CD4-positive, alpha-beta T cell (primary cell): ENCODE data around the gene NOD1. TPM values are rescaled to one million over a fixed set of nuclear protein-coding genes. Genes with fewer than 3 reads are reported as not detected.

ENCODE experiments used
- ATAC-seq: fragments of 200-7000 bp; cut with Tn5 transposase; one replicate; pipeline ENCODE4 v1.10.0; 2022; ENCODE audit warnings: mild to moderate bottlenecking; ENCODE audit not compliant: poor library complexity
- CTCF ChIA-PET: fragments of 350-600 bp; sonication (Branson Sonifier 250); formaldehyde crosslinking; loops from one replicate; lab custom pipeline; 2021; ENCODE audit warnings: antibody characterized with exemption, inconsistent platforms; lab: Charles Lee
- POLR2A ChIA-PET: fragments of 350-600 bp; sonication (Branson Sonifier 250); formaldehyde crosslinking; loops from one replicate; lab custom pipeline; 2021; ENCODE audit warnings: antibody characterized with exemption, inconsistent platforms; lab: Charles Lee
- DNase-seq, 14 experiments: peaks; one replicate each; pipeline ENCODE4 v3.0.0-alpha.2; 2013 to 2020; ENCODE audit warnings: mixed read lengths in 2 of 14
- H3K27ac ChIP-seq, 2 donors: one replicate each; pipeline versions ENCODE4 v1.5.1 to v1.7.0; 2013; ENCODE audit warnings: low read length in 2 of 2, low read depth in 1 of 2, mild to moderate bottlenecking in 1 of 2
- H3K27me3 ChIP-seq, 2 experiments: 1 replicate in 1 of 2; 2 replicates in 1 of 2; pipeline versions ENCODE4 v1.6.1 to v1.7.0; 2013; ENCODE audit warnings: low read length in 2 of 2, control low read depth in 1 of 2, mild to moderate bottlenecking in 1 of 2, moderate library complexity in 1 of 2; ENCODE audit not compliant: insufficient read depth in 2 of 2, control insufficient read depth in 1 of 2
- H3K36me3 ChIP-seq: one replicate; pipeline ENCODE4 v1.6.1; 2013; ENCODE audit warnings: low read length, control low read depth; ENCODE audit not compliant: insufficient read depth
- H3K4me1 ChIP-seq: one replicate; pipeline ENCODE4 v1.6.1; 2013; ENCODE audit warnings: low read length, control low read depth; ENCODE audit not compliant: insufficient read depth
- H3K4me3 ChIP-seq: one replicate; pipeline ENCODE4 v1.5.1; 2013; ENCODE audit warnings: mild to moderate bottlenecking, low read length, moderate library complexity
- H3K9me3 ChIP-seq, 2 experiments: 1 replicate in 1 of 2; 2 replicates in 1 of 2; pipeline versions ENCODE4 v1.6.1 to v1.7.0; 2013; ENCODE audit warnings: low read length in 2 of 2, mild to moderate bottlenecking in 2 of 2, control low read depth in 1 of 2, moderate library complexity in 1 of 2; ENCODE audit not compliant: control insufficient read depth in 1 of 2, insufficient read depth in 1 of 2
- H3K27ac Mint-ChIP-seq: one replicate; pipeline ENCODE4 v1.8.0; 2020; ENCODE audit warnings: mixed read lengths
- H3K27me3 Mint-ChIP-seq: one replicate; pipeline ENCODE4 v1.8.0; 2021; ENCODE audit warnings: mixed read lengths
- H3K36me3 Mint-ChIP-seq: one replicate; pipeline ENCODE4 v1.8.0; 2021; ENCODE audit warnings: low read depth, mixed read lengths
- H3K4me1 Mint-ChIP-seq: one replicate; pipeline ENCODE4 v1.8.0; 2021; ENCODE audit warnings: low read depth, mixed read lengths
- H3K4me3 Mint-ChIP-seq: one replicate; pipeline ENCODE4 v1.8.0; 2020; ENCODE audit warnings: mild to moderate bottlenecking, mixed read lengths
- H3K9me3 Mint-ChIP-seq: one replicate; pipeline ENCODE4 v1.8.0; 2020; ENCODE audit warnings: mixed read lengths
- CTCF ChIP-seq: fragments of 200-600 bp; IDR thresholded peaks from one replicate; pipeline ENCODE4 v1.8.0; 2022; ENCODE audit warnings: antibody characterized with exemption, mild to moderate bottlenecking
- intact Hi-C, 2 experiments: fragments of 100-400 bp; cut with DNase I in 1 of 2; cut with micrococcal nuclease in 1 of 2; formaldehyde crosslinking; loops; one replicate each; pipeline versions ENCODE4 v1.15.1 to v1.9.0; 2023 to 2025; cut with DNase I, micrococcal nuclease
- total RNA-seq, 174 experiments: library from RNA in 2 of 174; stranded (reverse) in 2 of 174; gene quantifications; one replicate each; pipeline ENCODE4 v1.2.3 and lab custom pipeline; 2021 to 2026

NOD1 gene
- total RNA-seq, 2 experiments from 2014 or later: 11.6 to 12.6 TPM

DNA sequence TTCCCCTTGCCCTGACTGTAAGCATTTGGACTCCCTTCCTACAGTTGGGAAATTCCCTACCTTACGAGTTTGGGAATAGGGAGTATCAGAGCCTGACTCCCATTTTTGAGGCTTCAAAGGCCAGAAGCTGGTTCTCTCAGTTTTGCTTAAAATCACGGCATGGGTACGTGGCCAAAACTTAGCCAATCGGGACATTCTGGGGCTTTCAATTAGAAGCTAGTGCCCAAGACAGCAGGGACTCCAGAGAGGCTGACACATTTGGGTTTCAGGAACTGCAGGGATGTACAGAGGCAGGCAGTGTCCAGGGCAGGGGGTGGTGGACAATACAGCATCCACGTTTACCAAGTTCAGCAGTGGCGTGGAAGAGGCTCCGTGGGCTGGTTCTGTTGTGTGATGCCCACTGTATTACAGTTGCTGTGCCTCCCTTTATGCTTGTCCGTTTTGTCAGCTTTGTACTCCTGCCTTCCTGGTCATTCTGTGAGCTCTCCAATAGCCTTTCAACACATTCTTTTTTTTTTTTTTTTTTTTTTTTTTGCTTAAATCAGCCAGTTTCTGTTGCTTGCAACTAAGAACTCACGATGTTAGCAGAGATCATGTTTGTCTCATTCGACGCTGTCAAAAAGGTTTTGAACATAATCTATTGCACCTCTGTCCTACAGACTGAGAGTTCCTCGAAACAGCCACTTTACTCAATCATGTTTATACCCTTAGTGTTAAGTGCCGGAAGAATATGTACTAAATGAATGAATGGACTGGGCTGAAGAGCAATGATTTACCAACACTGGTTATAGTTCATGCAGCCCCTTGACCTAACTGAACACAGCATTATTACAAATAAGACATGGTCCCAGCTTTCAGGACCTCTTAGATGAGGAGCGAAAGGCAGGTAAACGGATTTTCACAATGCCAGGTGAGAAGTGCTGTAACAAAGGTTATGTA, 25.0 kb upstream of the NOD1 start:
- Histone ChIP-seq H3K4me3 (peak overlapping the region; percentile 88), H3K36me3 (no peaks in the 10 kb centered on the region), H3K27ac (no peak overlapping the region), H3K4me1 (peaks cover 19% of the 10 kb centered on the region), H3K27me3 (no peaks in the 10 kb centered on the region), H3K9me3 (no peaks in the 10 kb centered on the region)
- DNase-seq (no peak), ATAC-seq (no peak)
- CTCF ChIA-PET: interaction anchor here (1.8 to 2.7 kb wide), 2 partner anchors 25 to 228 kb away, joined by 6 read pairs; partner anchors contain the start of gene NOD1
- POLR2A ChIA-PET: interaction anchor here (4.1 kb wide), 1 partner anchor 25 kb away, joined by 19 read pairs; the partner anchor contains the start of gene NOD1
- no peak for TF ChIP-seq CTCF
- peak overlapping the region; percentile 94 for H3K4me3 Mint-ChIP-seq
- peaks cover 26% of the 10 kb centered on the region for H3K36me3 Mint-ChIP-seq
- H3K27me3 Mint-ChIP-seq: no peaks in the 10 kb centered on the region
- no peaks in the 10 kb centered on the region for H3K9me3 Mint-ChIP-seq
- peaks cover 29% of the 10 kb centered on the region for H3K4me1 Mint-ChIP-seq
- H3K27ac Mint-ChIP-seq: peak overlapping the region; percentile 74
- intact Hi-C loops: loop anchor here (2.0 to 5.0 kb wide), 7 partner anchors 23 to 371 kb away; partner anchors contain the start of genes GARS1 (in 1 of the 2), MTURN (in 1 of the 2), NOD1 (in 1 of the 2) and ZNRF2 (in 1 of the 2)

DNA sequence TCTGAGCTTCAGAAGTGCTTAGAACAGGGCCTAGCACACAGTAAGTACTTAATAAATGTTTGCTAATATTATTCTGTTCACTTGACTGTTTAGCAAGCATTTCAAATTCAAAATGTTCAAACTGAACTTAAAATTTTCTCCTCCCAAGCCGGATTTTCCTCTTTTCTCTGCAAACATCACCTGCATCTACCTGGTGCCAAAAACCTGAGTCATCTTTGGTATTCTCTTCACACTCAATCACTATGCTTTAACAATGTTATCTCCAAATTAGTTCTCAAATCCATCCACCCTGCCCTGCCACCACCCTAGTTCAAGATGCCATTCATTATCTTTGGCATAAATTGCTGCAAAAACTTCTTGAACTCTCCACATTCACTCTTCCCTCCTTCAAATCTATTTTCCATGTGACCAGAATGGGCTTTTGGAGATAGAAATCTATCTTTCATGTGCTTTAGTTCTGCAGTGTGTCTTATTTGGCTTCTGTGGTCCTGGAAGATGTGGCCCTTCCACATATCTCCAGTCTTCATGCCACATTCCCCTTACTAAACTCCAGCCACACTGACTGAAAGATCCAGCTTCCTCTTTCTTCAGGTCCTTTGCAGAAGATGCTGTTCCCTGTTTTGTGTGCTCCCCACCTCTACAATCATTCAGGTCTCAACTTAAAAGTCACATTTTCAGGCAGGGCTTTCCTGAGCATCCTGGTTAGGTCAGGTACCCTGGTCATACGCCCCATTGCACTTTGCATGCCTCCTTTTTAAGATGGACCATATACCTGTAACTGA, 24.1 kb upstream of the NOD1 start:
- Mint-ChIP-seq H3K27ac (no peak overlapping the region), H3K27me3 (no peaks in the 10 kb centered on the region), H3K9me3 (no peaks in the 10 kb centered on the region), H3K4me3 (peak overlapping the region; percentile 94), H3K4me1 (peaks cover 29% of the 10 kb centered on the region), H3K36me3 (peaks cover 27% of the 10 kb centered on the region)
- no peak overlapping the region for H3K27ac ChIP-seq
- peaks cover under 1% of the 10 kb centered on the region for H3K36me3 ChIP-seq
- intact Hi-C loops: loop anchor here in 1 of 2 experiments (2.0 to 5.0 kb wide), 3 partner anchors 22 to 370 kb away; partner anchors contain the start of gene MTURN
- H3K27me3 ChIP-seq: no peaks in the 10 kb centered on the region
- no peaks in the 10 kb centered on the region for H3K9me3 ChIP-seq
- H3K4me1 ChIP-seq: peaks cover 19% of the 10 kb centered on the region
- ChIA-PET CTCF (interaction anchor here (1.8 to 2.7 kb wide), 2 partner anchors 25 to 227 kb away, joined by 6 read pairs; partner anchors contain the start of gene NOD1), POLR2A (interaction anchor here (4.1 kb wide), 1 partner anchor 24 kb away, joined by 19 read pairs; the partner anchor contains the start of gene NOD1)
- no peak overlapping the region for H3K4me3 ChIP-seq
- no peak for TF ChIP-seq CTCF
- ATAC-seq: no peak
- no peak for DNase-seq

GRCh38 chr7:30501264-30501663, 22.7 kb upstream of the NOD1 start:
- Mint-ChIP-seq H3K9me3 (no peaks in the 10 kb centered on the region), H3K27me3 (no peaks in the 10 kb centered on the region), H3K27ac (no peak overlapping the region), H3K4me3 (peak overlapping the region; percentile 4), H3K4me1 (peaks cover 29% of the 10 kb centered on the region), H3K36me3 (peaks cover 37% of the 10 kb centered on the region)
- CTCF ChIA-PET: interaction anchor here (2.7 kb wide), 1 partner anchor 225 kb away, joined by 6 read pairs; no protein-coding TSS in a partner anchor
- Histone ChIP-seq H3K9me3 (no peaks in the 10 kb centered on the region), H3K27me3 (no peaks in the 10 kb centered on the region), H3K27ac (no peak overlapping the region), H3K4me3 (no peak overlapping the region), H3K36me3 (peaks cover 9% of the 10 kb centered on the region), H3K4me1 (peaks cover 19% of the 10 kb centered on the region)
- DNase-seq (no peak), ATAC-seq (no peak)
- intact Hi-C loops: loop anchor here in 1 of 2 experiments (5.0 kb wide), 2 partner anchors 149 to 369 kb away; partner anchors contain the start of gene MTURN
- POLR2A ChIA-PET: no interaction called here
- no peak for TF ChIP-seq CTCF
